HL-60 (cell line): Measurements from ENCODE around the gene ESPN.

Source experiments
- GABPA ChIP-seq: IDR thresholded peaks from 2 replicates; pipeline ENCODE4 v1.6.1; 2012; ENCODE audit warnings: low read depth
- POLR2AphosphoS5 ChIP-seq: IDR thresholded peaks from 2 replicates; pipeline ENCODE4 v1.6.1; 2012; ENCODE audit warnings: low read depth
- SPI1 ChIP-seq: IDR thresholded peaks from 2 replicates; pipeline ENCODE4 v1.6.1; 2012; ENCODE audit warnings: low read depth, mild to moderate bottlenecking, borderline replicate concordance
- TF ChIP-seq, protein P1 (sequence below): IDR thresholded peaks from one replicate; pipeline ENCODE4 v1.5.1; 2011; ENCODE audit warnings: low read length, control low read depth, inconsistent platforms; ENCODE audit not compliant: insufficient read depth
- TF ChIP-seq, protein P2 (sequence below): IDR thresholded peaks from 2 replicates; pipeline ENCODE4 v1.6.1; 2012; ENCODE audit warnings: low read depth; ENCODE audit not compliant: insufficient replicate concordance

GRCh38 chr1:6468729-6469461, 44.3 kb downstream of the ESPN start:
- TF ChIP-seq, protein P1, sequence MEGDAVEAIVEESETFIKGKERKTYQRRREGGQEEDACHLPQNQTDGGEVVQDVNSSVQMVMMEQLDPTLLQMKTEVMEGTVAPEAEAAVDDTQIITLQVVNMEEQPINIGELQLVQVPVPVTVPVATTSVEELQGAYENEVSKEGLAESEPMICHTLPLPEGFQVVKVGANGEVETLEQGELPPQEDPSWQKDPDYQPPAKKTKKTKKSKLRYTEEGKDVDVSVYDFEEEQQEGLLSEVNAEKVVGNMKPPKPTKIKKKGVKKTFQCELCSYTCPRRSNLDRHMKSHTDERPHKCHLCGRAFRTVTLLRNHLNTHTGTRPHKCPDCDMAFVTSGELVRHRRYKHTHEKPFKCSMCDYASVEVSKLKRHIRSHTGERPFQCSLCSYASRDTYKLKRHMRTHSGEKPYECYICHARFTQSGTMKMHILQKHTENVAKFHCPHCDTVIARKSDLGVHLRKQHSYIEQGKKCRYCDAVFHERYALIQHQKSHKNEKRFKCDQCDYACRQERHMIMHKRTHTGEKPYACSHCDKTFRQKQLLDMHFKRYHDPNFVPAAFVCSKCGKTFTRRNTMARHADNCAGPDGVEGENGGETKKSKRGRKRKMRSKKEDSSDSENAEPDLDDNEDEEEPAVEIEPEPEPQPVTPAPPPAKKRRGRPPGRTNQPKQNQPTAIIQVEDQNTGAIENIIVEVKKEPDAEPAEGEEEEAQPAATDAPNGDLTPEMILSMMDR, result no peak
- TF ChIP-seq POLR2AphosphoS5 (no peak), GABPA (no peak), SPI1 (no peak)
- TF ChIP-seq, protein P2, sequence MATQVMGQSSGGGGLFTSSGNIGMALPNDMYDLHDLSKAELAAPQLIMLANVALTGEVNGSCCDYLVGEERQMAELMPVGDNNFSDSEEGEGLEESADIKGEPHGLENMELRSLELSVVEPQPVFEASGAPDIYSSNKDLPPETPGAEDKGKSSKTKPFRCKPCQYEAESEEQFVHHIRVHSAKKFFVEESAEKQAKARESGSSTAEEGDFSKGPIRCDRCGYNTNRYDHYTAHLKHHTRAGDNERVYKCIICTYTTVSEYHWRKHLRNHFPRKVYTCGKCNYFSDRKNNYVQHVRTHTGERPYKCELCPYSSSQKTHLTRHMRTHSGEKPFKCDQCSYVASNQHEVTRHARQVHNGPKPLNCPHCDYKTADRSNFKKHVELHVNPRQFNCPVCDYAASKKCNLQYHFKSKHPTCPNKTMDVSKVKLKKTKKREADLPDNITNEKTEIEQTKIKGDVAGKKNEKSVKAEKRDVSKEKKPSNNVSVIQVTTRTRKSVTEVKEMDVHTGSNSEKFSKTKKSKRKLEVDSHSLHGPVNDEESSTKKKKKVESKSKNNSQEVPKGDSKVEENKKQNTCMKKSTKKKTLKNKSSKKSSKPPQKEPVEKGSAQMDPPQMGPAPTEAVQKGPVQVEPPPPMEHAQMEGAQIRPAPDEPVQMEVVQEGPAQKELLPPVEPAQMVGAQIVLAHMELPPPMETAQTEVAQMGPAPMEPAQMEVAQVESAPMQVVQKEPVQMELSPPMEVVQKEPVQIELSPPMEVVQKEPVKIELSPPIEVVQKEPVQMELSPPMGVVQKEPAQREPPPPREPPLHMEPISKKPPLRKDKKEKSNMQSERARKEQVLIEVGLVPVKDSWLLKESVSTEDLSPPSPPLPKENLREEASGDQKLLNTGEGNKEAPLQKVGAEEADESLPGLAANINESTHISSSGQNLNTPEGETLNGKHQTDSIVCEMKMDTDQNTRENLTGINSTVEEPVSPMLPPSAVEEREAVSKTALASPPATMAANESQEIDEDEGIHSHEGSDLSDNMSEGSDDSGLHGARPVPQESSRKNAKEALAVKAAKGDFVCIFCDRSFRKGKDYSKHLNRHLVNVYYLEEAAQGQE, result no peak
